ENCODE data around the gene CDH24. TPM values are rescaled to one million over a fixed set of nuclear protein-coding genes. Genes with fewer than 3 reads are reported as not detected.

Gene CDH24
- total RNA-seq, 1 donor from 2014 or later, result 7.8 TPM

DNA sequence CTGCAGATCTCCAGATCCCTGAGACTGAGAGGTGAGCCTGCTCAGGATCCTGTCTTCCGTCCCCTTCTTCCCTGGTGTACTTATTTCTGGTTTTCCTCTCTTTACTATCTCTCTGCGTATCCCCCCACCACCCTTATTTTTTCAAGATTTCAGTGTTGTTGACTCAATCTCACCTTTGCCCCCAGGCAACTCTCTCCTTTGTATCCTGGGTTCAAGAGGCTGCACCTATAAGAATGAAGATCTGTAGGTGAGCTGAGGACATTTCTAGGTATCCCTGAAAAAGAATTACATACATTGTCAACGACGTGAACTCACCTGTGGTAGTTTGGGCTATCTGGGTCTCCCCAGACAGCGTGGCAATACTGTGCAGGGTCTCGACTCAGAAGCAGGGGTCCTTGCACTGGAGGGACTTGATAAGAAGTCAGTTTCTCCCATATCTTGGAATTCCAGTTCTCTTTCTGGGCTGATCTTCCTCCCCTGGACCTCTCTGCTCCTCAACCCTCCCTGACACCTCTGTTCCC, 46.8 kb upstream of the CDH24 start:
- TF ChIP-seq, protein P1, sequence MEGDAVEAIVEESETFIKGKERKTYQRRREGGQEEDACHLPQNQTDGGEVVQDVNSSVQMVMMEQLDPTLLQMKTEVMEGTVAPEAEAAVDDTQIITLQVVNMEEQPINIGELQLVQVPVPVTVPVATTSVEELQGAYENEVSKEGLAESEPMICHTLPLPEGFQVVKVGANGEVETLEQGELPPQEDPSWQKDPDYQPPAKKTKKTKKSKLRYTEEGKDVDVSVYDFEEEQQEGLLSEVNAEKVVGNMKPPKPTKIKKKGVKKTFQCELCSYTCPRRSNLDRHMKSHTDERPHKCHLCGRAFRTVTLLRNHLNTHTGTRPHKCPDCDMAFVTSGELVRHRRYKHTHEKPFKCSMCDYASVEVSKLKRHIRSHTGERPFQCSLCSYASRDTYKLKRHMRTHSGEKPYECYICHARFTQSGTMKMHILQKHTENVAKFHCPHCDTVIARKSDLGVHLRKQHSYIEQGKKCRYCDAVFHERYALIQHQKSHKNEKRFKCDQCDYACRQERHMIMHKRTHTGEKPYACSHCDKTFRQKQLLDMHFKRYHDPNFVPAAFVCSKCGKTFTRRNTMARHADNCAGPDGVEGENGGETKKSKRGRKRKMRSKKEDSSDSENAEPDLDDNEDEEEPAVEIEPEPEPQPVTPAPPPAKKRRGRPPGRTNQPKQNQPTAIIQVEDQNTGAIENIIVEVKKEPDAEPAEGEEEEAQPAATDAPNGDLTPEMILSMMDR (IDR thresholded peaks at IDR 0.05), result no peak
- intact Hi-C loops (cut with DNase I), result no loop called here

GRCh38 chr14:23103581-23103980, 46.3 kb upstream of the CDH24 start:
- H3K9me3 ChIP-seq, result no peaks in the 10 kb centered on the region
- TF ChIP-seq, protein P1 (IDR thresholded peaks at IDR 0.05), result no peak
- DNase-seq (no peak), ATAC-seq (no peak)
- H3K36me3 ChIP-seq, result peaks cover 8% of the 10 kb centered on the region
- intact Hi-C loops (cut with DNase I), result no loop called here
- H3K27me3 ChIP-seq, result no peaks in the 10 kb centered on the region
- H3K27ac ChIP-seq, result no peak overlapping the region
- peaks cover 15% of the 10 kb centered on the region for H3K4me1 ChIP-seq
- H3K4me3 ChIP-seq, result no peak overlapping the region

More for the DNA sequence above, 46.8 kb upstream of the CDH24 start:
- no peak overlapping the region for H3K4me3 ChIP-seq
- peaks cover 10% of the 10 kb centered on the region for H3K4me1 ChIP-seq
- H3K9me3 ChIP-seq, result no peaks in the 10 kb centered on the region
- no peaks in the 10 kb centered on the region for H3K27me3 ChIP-seq
- DNase-seq (no peak), ATAC-seq (no peak)
- H3K36me3 ChIP-seq, result peaks cover 2% of the 10 kb centered on the region
- H3K27ac ChIP-seq, result no peak overlapping the region

DNA sequence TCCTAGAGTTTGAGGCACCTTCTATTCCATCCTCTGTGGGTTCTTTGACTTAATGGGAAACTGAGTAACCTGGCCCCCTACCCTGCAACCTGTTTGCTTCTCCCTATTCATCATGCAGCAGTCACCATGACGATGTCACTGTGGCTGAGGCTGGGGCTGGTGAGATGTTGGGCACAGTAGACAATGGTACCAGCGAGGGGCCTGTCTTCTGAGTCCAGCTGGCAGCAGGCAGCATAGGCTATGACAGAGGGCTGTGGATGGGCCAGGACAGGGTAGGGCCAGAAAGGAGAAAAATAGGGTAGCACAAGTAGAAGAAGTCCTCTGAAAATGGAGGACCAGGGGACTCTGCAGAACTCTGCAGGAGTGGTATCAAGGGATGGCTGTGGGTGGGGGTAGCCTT, 45.5 kb upstream of the CDH24 start:
- no peak for DNase-seq
- ATAC-seq, result no peak
- intact Hi-C loops (cut with DNase I), result no loop called here

DNA sequence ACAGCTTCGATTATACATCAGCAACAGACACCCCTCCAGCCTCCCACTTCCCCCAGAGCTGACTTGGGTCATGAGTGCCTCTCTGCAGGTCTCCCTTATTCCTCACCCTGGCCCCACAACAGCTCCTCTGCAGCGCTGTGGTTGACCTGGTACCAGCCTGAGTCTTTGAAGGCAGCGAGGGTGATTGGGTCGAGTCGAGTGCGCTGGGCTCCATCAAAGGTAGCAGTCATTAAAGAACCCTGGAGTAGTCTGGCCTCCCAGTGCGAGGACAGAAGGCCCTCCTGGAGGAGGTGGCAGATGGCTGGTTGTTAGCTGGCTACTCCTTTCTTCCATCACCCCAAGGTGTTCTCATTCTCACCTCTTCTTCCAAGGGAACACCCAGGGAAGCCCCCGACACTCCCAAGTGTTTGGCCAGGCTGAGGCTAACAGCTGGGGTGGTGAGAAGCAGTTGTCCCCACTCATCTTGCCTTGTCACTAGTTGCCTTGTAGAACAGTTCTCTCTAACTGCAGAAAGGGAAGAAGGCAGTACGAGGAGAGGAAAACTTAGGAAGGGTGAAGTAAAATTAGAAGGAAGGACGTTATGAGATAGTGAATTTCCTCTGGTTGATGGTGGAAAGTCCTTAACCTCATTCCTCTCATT, 44.8 kb upstream of the CDH24 start:
- DNase-seq, result no peak
- intact Hi-C loops (cut with DNase I), result no loop called here
- no peaks in the 10 kb centered on the region for H3K9me3 ChIP-seq
- H3K27me3 ChIP-seq, result no peaks in the 10 kb centered on the region
- no peak for ATAC-seq
- peaks cover 26% of the 10 kb centered on the region for H3K4me1 ChIP-seq
- TF ChIP-seq, protein P1 (IDR thresholded peaks at IDR 0.05), result no peak
- H3K27ac ChIP-seq, result no peak overlapping the region
- no peak overlapping the region for H3K4me3 ChIP-seq
- H3K36me3 ChIP-seq, result peaks cover 20% of the 10 kb centered on the region

More for the DNA sequence above, 45.5 kb upstream of the CDH24 start:
- peaks cover 19% of the 10 kb centered on the region for H3K4me1 ChIP-seq
- TF ChIP-seq, protein P1 (IDR thresholded peaks at IDR 0.05), result no peak
- no peaks in the 10 kb centered on the region for H3K9me3 ChIP-seq
- H3K4me3 ChIP-seq, result no peak overlapping the region
- H3K27ac ChIP-seq, result no peak overlapping the region
- no peaks in the 10 kb centered on the region for H3K27me3 ChIP-seq
- peaks cover 15% of the 10 kb centered on the region for H3K36me3 ChIP-seq

DNA sequence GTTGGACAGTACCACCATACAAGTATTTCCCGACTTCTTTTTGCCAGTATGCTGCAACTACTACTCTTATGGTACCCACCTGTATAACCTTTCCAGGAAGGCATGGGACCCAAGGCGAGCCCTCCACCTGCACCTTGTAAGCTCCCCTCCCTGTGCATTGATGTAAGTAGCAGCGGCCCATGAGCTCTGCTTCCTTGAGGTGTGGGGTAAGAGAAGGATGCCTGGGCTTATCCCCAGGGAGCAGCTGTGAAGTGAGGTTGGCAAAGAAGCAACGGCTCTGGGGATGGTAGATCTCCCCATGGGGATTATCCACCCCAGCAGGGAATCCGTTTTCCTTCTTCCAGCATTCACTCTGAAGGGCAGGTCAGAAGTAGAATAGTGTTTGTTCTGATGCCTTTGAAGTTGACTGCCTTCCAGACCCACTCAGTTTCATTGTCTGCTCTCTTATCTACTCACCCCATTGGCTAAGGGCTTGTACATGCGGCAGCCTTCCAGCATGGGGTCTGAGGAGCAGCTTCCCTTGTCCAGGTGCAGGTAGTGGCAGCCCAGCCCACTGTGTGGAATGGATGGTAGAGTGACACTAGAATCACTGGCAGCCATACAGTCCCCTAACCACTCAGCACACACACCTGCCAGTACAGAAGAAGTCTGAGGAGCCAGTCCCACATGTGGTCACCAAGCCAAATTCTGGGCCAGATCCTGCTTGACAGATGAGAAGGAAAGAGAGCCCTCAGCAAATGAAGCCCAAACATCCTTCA, 44.1 kb upstream of the CDH24 start:
- TF ChIP-seq, protein P1 (IDR thresholded peaks at IDR 0.05), result no peak
- Histone ChIP-seq H3K27me3 (no peaks in the 10 kb centered on the region), H3K4me1 (peaks cover 33% of the 10 kb centered on the region), H3K4me3 (no peak overlapping the region), H3K27ac (no peak overlapping the region), H3K9me3 (no peaks in the 10 kb centered on the region), H3K36me3 (peaks cover 20% of the 10 kb centered on the region)
- ATAC-seq (no peak), DNase-seq (no peak)
- intact Hi-C loops (cut with DNase I), result no loop called here

Measured in upper lobe of right lung (tissue), 1 donor.